T-helper 2 cell (primary cell): ENCODE results near the gene TIFAB.
"Not testable (repeated sequence)": the region's sequence is repeated elsewhere in the genome, so short reads cannot be mapped to it uniquely, and the experiment has no call there.

Experiments
- DNase-seq, 5 experiments: peaks; one replicate each; pipeline versions ENCODE4 v3.0.0 to v3.0.0-alpha.2; 2012 to 2022
- total RNA-seq, 2 donors: gene quantifications; one replicate each; lab custom pipeline; 2026; lab: John Stamatoyannopoulos, UW

Gene TIFAB, protein sequence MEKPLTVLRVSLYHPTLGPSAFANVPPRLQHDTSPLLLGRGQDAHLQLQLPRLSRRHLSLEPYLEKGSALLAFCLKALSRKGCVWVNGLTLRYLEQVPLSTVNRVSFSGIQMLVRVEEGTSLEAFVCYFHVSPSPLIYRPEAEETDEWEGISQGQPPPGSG
- total RNA-seq: 0 reads per million in 2 donors

DNA sequence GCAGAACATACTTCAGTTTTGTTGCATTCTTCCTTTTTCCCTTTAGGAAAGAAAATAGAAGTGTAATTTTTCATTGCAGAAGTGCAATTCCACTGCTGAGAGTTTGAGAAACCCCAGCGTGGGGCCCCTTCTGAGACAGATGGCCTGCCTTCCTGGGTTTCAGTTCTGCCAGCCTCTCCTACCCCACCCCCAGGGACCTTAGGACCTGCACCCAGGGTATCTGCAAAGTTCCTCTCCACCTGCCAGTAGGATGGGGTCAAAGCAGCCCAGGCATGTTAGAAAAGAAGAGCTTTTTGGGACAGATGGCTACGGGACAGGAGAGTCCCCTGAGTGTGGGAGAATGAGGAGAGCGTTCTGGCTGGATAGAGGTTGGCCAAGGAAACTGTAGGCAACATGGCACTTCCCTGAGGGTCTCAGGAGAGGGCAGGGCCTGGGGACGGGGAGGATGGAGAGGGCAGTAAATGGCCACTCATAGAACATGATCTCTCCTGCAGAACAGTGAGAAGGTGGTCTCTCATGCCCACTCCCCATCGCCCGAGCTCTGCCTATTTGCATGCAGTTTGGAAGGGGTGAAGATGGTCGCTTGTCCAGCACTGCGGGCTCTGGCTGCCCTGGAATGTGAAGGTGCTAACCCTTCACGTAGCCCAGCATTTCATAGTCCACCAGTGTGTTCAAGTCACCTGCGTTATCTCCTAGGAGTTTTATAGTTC, at the start of gene TIFAB:
TIFAB (minus strand) TSS at position 31 of the 710 bp plus-strand sequence. CDS start 2,412 bp downstream, outside the sequence.
- no peak for DNase-seq

- DNase-seq: no peak
Observed at GRCh38 chr5:135498637-135498995, 46.5 kb upstream of the TIFAB start.

DNA sequence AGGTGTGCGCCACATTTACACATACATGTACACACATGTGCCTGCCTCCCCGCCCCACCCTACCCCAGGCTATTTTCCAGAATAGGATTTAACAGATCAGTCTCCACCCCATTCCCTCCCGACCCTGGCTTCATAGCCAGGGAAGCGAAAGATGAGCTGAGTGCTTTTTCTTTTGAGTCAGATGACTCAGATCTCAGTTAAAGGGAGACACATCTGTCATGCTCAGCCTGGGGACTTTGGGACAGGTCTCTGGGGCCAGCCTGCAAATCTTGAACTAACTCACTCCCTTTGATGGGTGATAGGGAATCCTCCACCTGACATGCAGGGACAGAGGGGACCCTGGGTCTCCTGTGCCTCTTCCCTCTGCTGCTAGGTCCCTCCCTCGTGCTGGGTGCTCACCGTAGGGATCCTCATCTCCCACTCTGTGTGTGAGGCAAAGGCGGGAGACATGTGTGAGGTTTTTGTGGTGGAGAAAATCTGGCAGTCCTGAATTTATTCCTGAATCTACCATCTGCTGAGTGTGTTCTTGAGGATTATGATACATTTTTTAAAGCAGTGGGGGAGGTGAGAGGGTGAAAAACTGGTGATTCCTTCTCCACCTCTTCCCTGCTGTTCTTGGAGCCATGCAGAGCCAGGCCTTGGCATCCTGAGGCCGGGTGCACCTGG, 46.0 kb upstream of the TIFAB start:
- DNase-seq: no peak

DNA sequence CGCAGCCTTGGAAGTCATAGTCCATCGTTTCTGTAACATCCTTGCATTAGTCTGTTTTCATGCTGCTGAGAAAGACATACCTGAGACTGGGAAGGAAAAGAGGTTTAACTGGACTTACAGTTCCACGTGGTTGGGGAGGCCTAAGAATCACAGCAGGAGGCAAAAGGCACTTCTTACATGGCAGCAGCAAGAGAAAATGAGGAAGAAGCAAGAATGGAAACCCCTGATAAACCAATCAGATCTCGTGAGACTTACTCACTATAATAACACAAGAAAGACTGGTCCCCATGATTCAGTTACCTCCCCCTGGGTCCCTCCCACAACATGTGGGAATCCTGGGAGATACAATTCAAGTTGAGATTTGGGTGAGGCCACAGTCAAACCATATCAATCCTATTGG, 43.4 kb upstream of the TIFAB start:
- DNase-seq: not testable (repeated sequence)

GRCh38 chr5:135494196-135494595, 42.0 kb upstream of the TIFAB start:
- DNase-seq: no peak

- no peak for DNase-seq
Observed at GRCh38 chr5:135493406-135494180, 41.4 kb upstream of the TIFAB start.

DNA sequence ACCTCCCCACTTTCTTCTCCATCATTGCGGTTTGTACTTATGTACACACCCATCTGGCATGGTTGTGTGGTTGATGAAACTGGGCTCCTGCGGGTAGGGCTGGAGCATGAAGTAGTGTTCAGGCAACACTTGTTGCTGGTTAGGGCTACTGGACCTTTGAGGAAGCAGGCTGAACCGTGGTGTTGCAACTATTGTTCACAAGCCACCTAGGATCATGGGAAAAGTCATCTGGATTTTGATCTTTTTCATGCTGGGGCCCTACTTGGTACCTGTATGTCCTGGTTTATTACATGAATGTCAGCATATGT, 40.1 kb upstream of the TIFAB start:
- DNase-seq: no peak

DNA sequence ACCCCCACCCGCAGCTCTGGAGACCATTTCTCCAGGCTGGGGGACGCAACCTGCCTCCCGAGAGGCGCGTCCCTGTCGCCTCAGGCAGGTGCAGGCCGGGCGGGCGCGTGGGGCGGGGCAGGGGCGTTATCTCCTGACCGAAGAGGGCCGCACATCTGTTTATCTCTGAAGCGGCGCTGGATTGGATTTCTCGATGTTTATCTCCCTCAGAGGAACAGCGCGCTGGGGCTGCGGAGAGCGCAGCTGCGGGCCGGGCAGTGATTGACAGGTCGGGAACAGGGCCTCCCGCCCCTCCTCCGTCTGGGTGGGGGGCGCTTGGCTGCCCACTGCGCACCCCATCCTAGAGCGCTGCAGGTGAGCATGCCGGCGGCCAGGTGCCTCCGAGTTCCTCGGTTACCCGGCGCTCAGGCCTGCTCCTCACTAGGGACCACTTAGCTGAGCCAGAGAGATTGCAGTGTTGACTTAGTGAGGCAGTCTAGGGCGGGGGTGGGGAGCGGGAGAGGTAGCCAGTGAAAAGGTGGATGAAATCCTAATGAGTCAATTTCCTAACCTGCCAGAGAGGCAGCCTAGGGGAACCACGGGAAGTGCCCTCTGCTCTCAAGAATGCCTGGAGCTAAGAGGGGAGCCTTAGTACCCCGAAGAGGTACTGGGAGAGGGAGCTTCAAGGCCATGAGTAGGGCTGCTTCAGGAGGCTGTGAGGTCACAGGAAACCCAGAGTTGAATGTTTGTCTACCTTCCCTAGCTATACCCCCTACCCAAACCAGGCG, 39.6 kb upstream of the TIFAB start:
- DNase-seq: no peak

DNA sequence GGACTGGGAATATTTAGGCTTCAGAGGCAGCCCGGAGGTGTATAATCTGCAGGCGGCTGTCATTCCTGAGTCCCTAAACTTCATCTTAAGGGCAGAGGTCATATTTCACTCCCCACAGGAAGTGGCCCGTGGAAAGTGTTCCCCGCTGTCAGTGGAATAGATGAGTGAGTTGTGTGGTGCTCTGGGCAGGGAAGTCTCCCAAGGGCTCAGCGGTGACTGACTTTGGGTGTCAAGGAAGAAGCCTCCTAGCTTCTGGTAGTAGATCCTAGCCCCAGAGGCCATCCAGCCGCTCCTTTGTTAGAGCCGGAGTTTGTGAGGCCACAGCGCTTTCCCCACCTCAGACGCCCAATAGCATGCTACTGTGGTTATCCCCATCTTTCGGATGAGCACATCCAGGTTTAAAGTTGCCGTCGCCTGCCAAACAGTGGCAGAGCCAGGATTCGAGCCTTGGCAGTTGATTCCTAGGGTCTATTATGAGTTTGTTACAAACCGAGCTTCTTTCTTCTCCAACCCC, 38.9 kb upstream of the TIFAB start:
- no peak for DNase-seq

DNA sequence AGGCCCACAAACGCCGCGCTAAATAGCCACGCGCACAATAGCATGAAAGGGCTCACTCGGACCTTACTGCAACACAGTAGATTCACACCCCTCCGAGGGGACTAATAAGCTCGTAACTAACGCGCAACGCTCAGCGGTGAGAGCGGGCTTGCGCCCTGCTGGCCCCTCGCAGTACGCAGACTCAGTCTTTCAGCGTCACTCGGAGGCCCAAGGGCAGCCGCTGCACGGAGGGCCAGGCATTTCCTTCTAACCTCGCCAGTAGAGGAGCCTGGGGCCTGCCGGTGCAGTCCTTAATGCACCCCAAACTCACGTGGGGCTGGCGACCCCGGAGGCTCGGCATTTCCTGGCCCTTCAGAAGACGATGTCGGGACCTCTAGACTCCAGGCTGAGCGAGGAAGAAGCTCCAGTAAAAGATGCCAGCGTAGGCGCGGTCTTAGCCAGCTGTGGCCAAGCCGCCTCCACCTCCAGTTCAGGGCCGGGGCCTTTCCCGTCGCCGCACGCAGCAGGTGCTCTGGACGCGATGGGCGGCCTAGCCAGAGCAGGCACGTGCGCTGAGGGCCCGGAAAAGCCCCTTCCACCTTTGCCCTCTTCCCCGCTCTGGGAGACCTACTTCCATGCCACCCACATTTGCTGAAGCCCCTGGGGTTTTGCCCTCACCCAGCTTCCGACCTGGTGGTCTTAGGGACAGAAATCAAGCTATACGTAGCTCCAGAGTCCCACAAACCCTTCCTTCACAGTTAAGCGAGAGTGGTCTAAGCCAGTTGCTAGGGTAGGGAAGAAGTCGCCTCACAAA, 38.3 kb upstream of the TIFAB start:
- DNase-seq: no peak

GRCh38 chr5:135489466-135490244, 37.5 kb upstream of the TIFAB start:
- peak in 1 of 5 experiments; percentile 9 for DNase-seq

GRCh38 chr5:135488727-135489465, 36.7 kb upstream of the TIFAB start:
- DNase-seq: no peak

DNA sequence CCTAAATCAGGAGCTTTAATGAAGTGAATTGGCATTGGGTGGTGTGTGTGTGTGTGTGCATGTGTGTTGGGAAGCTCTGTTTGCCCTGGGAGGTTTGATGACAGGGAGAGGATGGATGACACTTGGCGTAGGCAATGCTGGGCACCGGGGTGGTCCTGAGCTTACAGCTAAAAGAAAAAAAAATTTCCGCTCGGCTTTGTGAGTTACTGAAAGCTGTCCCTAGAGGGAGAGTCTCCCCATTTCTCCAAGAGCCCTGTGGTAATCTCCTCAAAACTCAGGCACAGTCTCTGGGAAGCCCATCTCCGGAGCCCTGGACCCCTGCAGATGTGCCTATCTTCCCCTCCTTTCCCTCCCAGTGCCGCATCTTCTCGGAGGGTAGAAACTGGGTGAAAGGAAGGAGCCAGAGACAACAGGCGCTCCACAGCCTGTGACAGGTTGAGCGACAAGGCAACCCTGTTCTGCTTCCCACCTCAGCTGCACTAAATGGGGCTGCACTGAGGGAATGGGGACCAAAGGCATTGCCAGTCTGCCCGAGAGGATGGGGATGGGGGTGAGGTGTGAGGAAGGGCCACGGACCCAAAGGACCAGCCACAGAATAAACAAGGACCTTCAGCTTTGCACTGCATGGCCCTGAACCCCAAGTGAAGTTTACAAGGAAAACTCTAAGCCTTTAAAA, 35.8 kb upstream of the TIFAB start:
- no peak for DNase-seq

- no peak for DNase-seq
Observed at GRCh38 chr5:135487037-135487395, 34.9 kb upstream of the TIFAB start.

DNA sequence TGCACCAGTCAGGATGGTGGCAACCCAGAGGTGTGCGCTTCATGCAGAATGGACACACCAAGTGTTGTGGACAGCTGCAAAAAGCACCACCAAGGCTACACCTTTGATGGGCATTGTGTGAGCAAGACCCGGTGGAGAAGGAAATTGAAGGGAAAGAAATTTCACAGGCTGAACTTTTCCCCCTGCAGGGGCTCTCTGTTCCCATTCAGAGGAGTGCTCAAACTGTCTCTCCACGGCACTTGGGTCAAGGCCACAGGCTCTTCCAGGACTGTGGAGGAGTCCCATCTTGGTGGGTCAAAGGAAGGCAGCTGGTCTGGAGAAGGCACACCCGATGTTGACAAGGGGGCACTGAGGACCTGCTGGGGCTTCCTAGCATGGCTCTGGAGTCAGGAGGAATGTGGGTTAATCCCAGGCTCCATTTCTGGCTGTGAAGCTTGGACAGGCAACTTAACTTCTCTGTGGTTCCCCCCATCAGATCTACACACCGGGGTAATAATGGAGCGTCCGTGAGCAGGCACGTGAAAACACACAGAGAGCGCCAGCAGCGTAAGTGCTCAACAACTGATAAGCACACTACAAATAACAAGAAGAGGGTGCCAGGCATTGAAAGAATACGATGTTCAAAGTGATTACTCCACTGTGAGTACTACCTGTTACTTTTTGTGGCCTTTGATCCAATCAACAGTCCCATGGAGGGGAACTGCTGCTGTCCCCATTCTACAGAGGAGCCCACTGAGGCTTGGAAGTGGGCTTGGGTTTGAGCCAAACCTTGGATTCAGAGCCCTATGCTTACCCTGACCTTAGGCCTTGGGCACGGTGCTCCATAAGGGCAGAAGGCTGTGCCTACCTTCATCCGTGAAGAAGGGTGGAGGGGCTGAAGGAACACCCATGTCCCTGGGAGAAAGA, 34.2 kb upstream of the TIFAB start:
- DNase-seq: no peak

DNA sequence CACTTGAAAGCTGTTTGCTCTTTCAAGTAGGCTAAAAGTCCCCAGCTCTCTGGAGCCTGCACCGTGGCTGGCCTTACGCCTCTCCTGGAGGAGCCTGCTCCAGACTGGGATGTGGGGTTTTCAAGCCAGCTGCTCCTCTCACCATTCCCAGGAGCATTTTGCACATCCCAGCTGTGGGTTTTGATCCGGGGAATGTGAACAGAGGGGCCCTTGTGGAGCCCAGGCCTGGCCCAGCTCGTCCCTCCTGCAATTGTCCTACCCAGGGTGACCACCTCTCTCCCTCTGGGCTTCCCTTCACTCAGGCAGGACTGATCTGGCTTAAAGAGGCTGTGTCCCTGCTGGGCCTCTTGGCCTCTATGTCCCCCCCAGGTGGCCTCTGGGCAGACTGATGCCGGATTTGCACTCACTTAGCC, 32.5 kb upstream of the TIFAB start:
- DNase-seq: no peak

GRCh38 chr5:135483254-135483653, 31.1 kb upstream of the TIFAB start:
- DNase-seq: no peak

- no peak for DNase-seq
Observed at GRCh38 chr5:135482381-135482933, 30.3 kb upstream of the TIFAB start.
